NCI-H1417 treated with DMSO at 0.1 percent for 48 hours (cell line): ENCODE measurements around the gene MAP4K5.

Experiments
- DNase-seq: peaks from one replicate; lab custom pipeline; 2025; lab: John Stamatoyannopoulos, UW

The MAP4K5 gene

GRCh38 chr14:50399251-50400032 is 132.9 kb downstream of the MAP4K5 start:
- DNase-seq: no peak

GRCh38 chr14:50398189-50398580 is 134.2 kb downstream of the MAP4K5 start:
- DNase-seq: no peak

DNA sequence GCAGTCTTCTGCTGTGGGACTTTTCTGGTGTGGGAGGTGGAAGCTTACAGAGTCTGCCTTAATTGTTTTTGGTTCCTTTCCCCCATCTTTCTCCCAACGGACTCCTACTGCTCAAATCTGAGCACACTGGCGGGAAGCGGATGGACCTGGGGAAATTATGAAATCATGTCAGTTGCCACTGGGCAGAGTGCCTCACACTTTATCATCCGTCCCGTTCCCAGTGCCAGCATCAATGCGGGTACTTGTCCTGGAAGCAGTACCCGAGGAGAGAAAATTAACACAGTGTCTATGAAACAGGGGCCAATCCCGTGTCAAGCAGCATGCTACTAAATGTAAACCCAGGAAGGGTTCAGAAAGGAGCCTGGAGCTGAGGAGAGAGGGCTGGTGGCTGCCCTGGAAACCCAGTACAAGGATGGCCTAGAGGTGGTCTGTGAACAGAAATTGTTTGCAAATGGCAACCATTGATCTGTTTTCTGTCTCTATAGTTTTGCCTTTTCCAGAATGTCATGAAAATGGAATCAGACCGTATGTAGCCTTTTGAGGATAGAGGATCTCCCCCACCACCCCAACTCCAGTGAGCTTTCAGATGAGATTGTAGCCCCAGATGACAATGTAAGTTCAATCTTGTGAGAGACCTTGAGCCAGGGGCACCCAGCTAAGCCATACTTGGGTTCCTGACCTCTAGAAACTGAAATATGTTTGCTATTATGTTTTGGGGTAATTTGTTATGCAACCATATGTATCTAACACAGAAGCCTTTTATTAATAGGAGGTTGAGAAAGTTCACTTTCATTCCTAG is 134.8 kb downstream of the MAP4K5 start:
- DNase-seq: no peak

GRCh38 chr14:50396631-50397389 is 135.6 kb downstream of the MAP4K5 start, which contains the start of gene CDKL1:
TSS of gene CDKL1 (minus strand) at chr14:50396881. CDS start at chr14:50395868, 1,013 bp downstream.
- no peak for DNase-seq

- DNase-seq: no peak
Observed at GRCh38 chr14:50395448-50395847, 136.9 kb downstream of the MAP4K5 start.

- DNase-seq: no peak
Observed at GRCh38 chr14:50394713-50395112, 137.7 kb downstream of the MAP4K5 start.

GRCh38 chr14:50389668-50390441 is 142.5 kb downstream of the MAP4K5 start:
- DNase-seq: no peak

DNA sequence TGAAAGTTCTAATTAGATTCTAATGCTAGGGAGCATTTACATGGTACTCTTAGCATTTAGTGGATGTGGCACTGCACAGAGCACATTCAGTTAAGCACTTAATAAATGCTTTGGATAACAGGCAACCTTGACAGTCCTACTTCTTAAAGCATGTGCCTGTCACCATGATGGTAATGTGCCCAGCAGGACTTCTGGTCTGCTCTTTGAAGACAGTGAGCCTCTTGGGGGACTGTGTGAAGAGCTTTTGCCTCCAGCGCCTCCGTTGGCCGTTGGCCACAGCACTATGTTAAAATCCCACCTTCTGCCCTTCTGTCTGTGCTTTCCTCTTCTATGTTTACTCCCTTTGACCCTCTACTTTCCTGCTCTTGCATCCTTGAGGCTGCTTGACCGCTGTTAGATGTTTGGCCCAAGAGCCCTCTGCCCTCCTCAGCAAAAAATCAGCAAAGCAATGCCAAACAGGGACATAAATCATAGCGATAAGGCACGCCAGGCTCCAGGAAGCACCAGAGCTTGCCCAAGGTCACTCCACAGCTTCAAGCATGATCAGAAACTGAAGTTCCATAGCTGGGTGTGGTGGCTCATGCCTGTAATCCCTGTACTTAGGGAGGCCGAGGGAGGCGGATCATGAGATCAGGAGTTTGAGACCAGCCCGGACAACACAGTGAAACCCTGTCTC is 144.0 kb downstream of the MAP4K5 start:
- DNase-seq: no peak

DNA sequence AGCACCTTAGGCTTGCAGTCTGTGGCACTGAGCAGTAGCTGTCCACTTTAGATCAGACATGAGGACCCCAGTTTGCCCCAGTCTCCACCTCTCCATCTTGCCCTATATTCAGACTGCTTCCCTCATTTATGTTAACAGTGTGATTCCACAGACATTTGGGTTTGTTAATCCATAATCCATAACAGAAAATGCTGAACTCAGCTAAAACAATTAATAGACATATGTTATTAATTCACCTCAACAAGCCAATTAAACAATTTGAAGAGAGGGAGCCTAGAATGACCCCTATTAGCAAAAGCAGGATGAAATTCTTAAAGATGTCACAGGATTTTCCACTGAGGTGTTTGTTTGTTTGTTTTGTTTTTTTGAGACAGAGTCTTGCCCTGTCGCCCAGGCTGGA is 144.8 kb downstream of the MAP4K5 start:
- DNase-seq: no peak

DNA sequence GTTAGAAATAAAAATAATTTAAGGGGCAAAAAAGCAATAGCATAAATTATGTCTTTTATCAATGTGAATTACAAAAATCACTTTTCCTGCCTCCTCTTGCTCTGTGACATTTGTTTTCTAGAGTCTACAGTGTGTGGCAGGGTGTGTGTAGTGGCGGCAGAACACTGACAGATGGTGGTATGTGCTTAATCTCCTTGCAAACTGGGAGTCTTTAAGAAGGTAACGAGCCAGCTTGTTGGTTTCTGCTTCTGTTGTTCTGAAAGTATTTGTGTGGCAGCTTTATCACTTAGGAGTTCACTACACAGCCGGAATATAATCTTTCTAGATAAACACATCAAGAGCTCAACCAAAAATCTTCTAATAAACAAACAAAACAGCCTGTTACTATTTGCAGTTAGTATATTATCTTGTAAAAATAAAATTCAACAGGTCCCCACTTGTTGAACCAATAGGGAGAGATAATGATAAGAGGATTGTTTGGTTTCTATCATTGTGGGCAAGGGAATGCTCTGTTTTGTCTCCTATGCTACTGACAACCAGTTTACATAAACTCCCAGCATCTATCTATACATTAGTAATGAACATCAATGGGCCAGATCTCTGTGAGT is 148.6 kb downstream of the MAP4K5 start:
- no peak for DNase-seq

GRCh38 chr14:50381823-50382287 is 150.5 kb downstream of the MAP4K5 start:
- DNase-seq: no peak

- no peak for DNase-seq
Observed at GRCh38 chr14:50381008-50381407, 151.4 kb downstream of the MAP4K5 start.

GRCh38 chr14:50380455-50380854 is 151.9 kb downstream of the MAP4K5 start:
- DNase-seq: no peak

DNA sequence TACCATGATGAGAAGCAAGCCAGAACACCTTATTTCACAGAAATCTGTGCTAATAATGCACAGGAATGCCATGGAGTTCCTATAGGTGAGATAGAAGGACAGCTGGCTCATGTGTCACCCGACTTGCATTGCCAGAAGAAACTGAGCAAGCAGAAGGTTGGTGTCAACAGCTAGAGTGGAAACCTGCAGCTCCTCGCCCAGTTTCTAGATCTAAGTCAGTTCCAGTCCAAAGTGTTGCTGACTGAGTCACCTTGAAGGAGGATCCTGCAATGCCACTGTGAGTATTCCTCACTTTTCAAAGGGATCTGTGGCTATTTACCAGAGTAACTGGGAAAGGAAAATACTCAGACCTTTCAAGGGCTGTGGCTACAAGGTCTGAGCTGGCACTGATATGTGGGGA is 152.8 kb downstream of the MAP4K5 start:
- DNase-seq: no peak

DNA sequence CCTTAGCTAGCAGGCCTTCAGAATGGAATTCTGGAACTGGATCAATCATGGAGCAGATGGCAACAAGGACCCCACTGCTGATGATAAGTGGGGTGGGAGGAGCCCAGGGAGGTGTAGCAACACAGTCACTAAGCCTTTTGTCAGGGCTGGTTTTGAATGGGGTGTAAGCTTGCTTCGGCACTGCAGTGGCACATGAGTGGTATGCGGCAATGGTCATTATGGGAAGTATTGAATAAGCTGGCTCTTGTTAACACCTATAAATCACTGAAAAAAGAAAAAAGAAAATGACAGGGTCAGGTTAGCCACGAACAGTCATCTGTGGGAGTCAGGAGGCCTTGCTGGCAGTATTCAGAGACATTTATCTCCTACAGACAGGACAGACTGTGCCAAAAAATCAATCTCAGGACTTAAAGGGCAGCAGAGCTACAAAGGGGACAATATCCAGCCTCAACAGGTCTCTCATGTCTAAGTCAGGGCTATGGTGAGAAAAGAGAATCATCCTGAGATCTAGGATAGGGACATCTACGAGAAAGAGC is 154.8 kb downstream of the MAP4K5 start:
- no peak for DNase-seq

GRCh38 chr14:50375760-50376159 is 156.6 kb downstream of the MAP4K5 start:
- DNase-seq: no peak

DNA sequence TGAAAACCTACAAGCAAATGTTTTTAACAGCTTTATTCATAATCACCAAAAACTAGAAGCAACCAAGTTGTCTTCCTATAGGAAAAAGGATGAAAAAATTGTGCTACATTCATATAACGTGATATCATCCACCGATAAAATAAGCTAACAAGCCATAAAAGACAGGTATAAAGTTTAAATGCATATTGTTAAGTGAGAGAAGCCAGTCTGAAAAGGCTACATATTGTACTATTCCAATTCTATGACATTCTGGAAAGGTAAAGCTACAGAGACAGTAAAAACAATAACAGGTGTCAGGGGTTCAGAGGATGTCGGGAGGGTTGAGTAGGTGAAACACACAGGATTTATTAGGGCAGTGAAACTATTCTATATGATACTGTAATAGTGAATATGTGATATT is 158.4 kb downstream of the MAP4K5 start:
- DNase-seq: no peak

GRCh38 chr14:50371546-50371945 is 160.8 kb downstream of the MAP4K5 start:
- DNase-seq: no peak
